Measurements from ENCODE around the gene ABCA1.

DNA sequence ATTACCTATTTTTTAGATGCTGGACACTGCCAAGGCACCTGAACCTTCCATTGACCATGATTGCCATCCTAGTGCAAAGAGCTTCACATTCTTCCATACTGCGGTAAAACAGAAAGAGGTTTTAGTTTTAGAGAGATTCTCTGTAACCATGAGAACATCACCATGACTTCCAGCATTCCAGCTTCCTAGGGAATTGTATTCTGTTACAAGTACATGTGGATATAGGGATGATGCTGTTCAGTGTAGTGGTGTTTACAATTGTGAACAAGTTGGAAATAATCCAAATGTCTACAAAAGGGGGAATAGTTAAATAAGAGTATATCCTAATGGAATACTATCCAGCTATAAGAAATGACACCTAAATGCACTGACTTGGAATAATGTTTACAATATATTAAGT, 141.7 kb downstream of the ABCA1 start:
- TF ChIP-seq, protein P1, sequence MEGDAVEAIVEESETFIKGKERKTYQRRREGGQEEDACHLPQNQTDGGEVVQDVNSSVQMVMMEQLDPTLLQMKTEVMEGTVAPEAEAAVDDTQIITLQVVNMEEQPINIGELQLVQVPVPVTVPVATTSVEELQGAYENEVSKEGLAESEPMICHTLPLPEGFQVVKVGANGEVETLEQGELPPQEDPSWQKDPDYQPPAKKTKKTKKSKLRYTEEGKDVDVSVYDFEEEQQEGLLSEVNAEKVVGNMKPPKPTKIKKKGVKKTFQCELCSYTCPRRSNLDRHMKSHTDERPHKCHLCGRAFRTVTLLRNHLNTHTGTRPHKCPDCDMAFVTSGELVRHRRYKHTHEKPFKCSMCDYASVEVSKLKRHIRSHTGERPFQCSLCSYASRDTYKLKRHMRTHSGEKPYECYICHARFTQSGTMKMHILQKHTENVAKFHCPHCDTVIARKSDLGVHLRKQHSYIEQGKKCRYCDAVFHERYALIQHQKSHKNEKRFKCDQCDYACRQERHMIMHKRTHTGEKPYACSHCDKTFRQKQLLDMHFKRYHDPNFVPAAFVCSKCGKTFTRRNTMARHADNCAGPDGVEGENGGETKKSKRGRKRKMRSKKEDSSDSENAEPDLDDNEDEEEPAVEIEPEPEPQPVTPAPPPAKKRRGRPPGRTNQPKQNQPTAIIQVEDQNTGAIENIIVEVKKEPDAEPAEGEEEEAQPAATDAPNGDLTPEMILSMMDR (conservative IDR thresholded peaks at IDR 0.05; ENCODE audit: low read depth, low read length) = no peak
- no peak for TF ChIP-seq EZH2 (IDR thresholded peaks at IDR 0.05; ENCODE audit: borderline replicate concordance, low read depth, low read length, poor library complexity, severe bottlenecking)
